ENCODE results near the gene IDH3B.

The IDH3B gene

GRCh38 chr20:2672446-2672845, 8.4 kb upstream of the IDH3B start:
- no peaks in the 10 kb centered on the region for H3K36me3 ChIP-seq (ENCODE audit: insufficient read depth, low read depth, low read length)
- H3K4me1 ChIP-seq (ENCODE audit: insufficient read depth, low read length), result no peaks in the 10 kb centered on the region
- H3K27ac ChIP-seq (ENCODE audit: low read length), result no peak overlapping the region
- no peak overlapping the region for H3K4me3 ChIP-seq (ENCODE audit: low read length)
- H3K9ac ChIP-seq (ENCODE audit: low read depth, low read length), result no peak overlapping the region
- peaks cover 21% of the 10 kb centered on the region for H3K27me3 ChIP-seq (ENCODE audit: insufficient read depth, low read length)
- H3K9me3 ChIP-seq (ENCODE audit: insufficient read depth, low read depth, low read length), result no peaks in the 10 kb centered on the region

GRCh38 chr20:2671977-2672376, 8.0 kb upstream of the IDH3B start:
- Histone ChIP-seq H3K36me3 (ENCODE audit: insufficient read depth, low read depth, low read length) (no peaks in the 10 kb centered on the region), H3K27ac (ENCODE audit: low read length) (no peak overlapping the region), H3K4me3 (ENCODE audit: low read length) (no peak overlapping the region)

GRCh38 chr20:2663364-2663886, 591 bp downstream of the IDH3B start:
- peaks cover 5% of the 10 kb centered on the region; the same call in 1 of the 2 replicates for H3K4me1 ChIP-seq (ENCODE audit: insufficient read depth, low read length)
- peak overlapping the region; percentile 90 for H3K9ac ChIP-seq (ENCODE audit: low read depth, low read length)
- H3K27me3 ChIP-seq (ENCODE audit: insufficient read depth, low read length), result peaks cover 16% of the 10 kb centered on the region
- H3K36me3 ChIP-seq (ENCODE audit: insufficient read depth, low read depth, low read length), result peaks cover 39% of the 10 kb centered on the region
- peak overlapping the region; percentile 97 for H3K27ac ChIP-seq (ENCODE audit: low read length)
- H3K9me3 ChIP-seq (ENCODE audit: insufficient read depth, low read depth, low read length), result no peaks in the 10 kb centered on the region
- peak overlapping the region; percentile 98 for H3K4me3 ChIP-seq (ENCODE audit: low read length)

More at GRCh38 chr20:2671977-2672376, 8.0 kb upstream of the IDH3B start:
- H3K4me1 ChIP-seq (ENCODE audit: insufficient read depth, low read length), result no peaks in the 10 kb centered on the region
- H3K9me3 ChIP-seq (ENCODE audit: insufficient read depth, low read depth, low read length), result no peaks in the 10 kb centered on the region
- H3K27me3 ChIP-seq (ENCODE audit: insufficient read depth, low read length), result peaks cover 17% of the 10 kb centered on the region
- no peak overlapping the region for H3K9ac ChIP-seq (ENCODE audit: low read depth, low read length)

GRCh38 chr20:2659547-2659946, 4.5 kb downstream of the IDH3B start:
- Histone ChIP-seq H3K36me3 (ENCODE audit: insufficient read depth, low read depth, low read length) (peaks cover 77% of the 10 kb centered on the region), H3K4me1 (ENCODE audit: insufficient read depth, low read length) (peaks cover 3% of the 10 kb centered on the region; the same call in 1 of the 2 replicates), H3K9ac (ENCODE audit: low read depth, low read length) (no peak overlapping the region), H3K4me3 (ENCODE audit: low read length) (no peak overlapping the region), H3K27me3 (ENCODE audit: insufficient read depth, low read length) (no peaks in the 10 kb centered on the region), H3K27ac (ENCODE audit: low read length) (no peak overlapping the region), H3K9me3 (ENCODE audit: insufficient read depth, low read depth, low read length) (no peaks in the 10 kb centered on the region)

GRCh38 chr20:2658414-2659354, 5.3 kb downstream of the IDH3B start:
- no peak overlapping the region for H3K4me3 ChIP-seq (ENCODE audit: low read length)
- peaks cover 86% of the 10 kb centered on the region for H3K36me3 ChIP-seq (ENCODE audit: insufficient read depth, low read depth, low read length)
- H3K27me3 ChIP-seq (ENCODE audit: insufficient read depth, low read length), result no peaks in the 10 kb centered on the region
- no peaks in the 10 kb centered on the region for H3K9me3 ChIP-seq (ENCODE audit: insufficient read depth, low read depth, low read length)
- H3K27ac ChIP-seq (ENCODE audit: low read length), result no peak overlapping the region
- no peak overlapping the region for H3K9ac ChIP-seq (ENCODE audit: low read depth, low read length)
- H3K4me1 ChIP-seq (ENCODE audit: insufficient read depth, low read length), result peaks cover 6% of the 10 kb centered on the region; the same call in 1 of the 2 replicates

GRCh38 chr20:2657674-2658073, 6.3 kb downstream of the IDH3B start:
- no peak overlapping the region for H3K4me3 ChIP-seq (ENCODE audit: low read length)
- peaks cover 94% of the 10 kb centered on the region for H3K36me3 ChIP-seq (ENCODE audit: insufficient read depth, low read depth, low read length)
- no peaks in the 10 kb centered on the region for H3K27me3 ChIP-seq (ENCODE audit: insufficient read depth, low read length)
- H3K4me1 ChIP-seq (ENCODE audit: insufficient read depth, low read length), result peaks cover 6% of the 10 kb centered on the region; the same call in 1 of the 2 replicates
- no peak overlapping the region for H3K27ac ChIP-seq (ENCODE audit: low read length)
- H3K9ac ChIP-seq (ENCODE audit: low read depth, low read length), result no peak overlapping the region
- H3K9me3 ChIP-seq (ENCODE audit: insufficient read depth, low read depth, low read length), result no peaks in the 10 kb centered on the region

- Histone ChIP-seq H3K4me1 (ENCODE audit: insufficient read depth, low read length) (peaks cover 6% of the 10 kb centered on the region; the same call in 1 of the 2 replicates), H3K27me3 (ENCODE audit: insufficient read depth, low read length) (no peaks in the 10 kb centered on the region), H3K4me3 (ENCODE audit: low read length) (no peak overlapping the region), H3K9me3 (ENCODE audit: insufficient read depth, low read depth, low read length) (no peaks in the 10 kb centered on the region), H3K27ac (ENCODE audit: low read length) (no peak overlapping the region), H3K9ac (ENCODE audit: low read depth, low read length) (no peak overlapping the region), H3K36me3 (ENCODE audit: insufficient read depth, low read depth, low read length) (peaks cover 91% of the 10 kb centered on the region)
Measured at GRCh38 chr20:2657241-2657640, 6.8 kb downstream of the IDH3B start.

GRCh38 chr20:2656471-2657117, 7.4 kb downstream of the IDH3B start:
- Histone ChIP-seq H3K27ac (ENCODE audit: low read length) (no peak overlapping the region), H3K27me3 (ENCODE audit: insufficient read depth, low read length) (no peaks in the 10 kb centered on the region), H3K9ac (ENCODE audit: low read depth, low read length) (no peak overlapping the region), H3K9me3 (ENCODE audit: insufficient read depth, low read depth, low read length) (no peaks in the 10 kb centered on the region), H3K36me3 (ENCODE audit: insufficient read depth, low read depth, low read length) (peaks cover 85% of the 10 kb centered on the region), H3K4me3 (ENCODE audit: low read length) (no peak overlapping the region), H3K4me1 (ENCODE audit: insufficient read depth, low read length) (peaks cover 6% of the 10 kb centered on the region; the same call in 1 of the 2 replicates)

- no peak overlapping the region for H3K9ac ChIP-seq (ENCODE audit: low read depth, low read length)
- H3K27me3 ChIP-seq (ENCODE audit: insufficient read depth, low read length), result no peaks in the 10 kb centered on the region
- H3K27ac ChIP-seq (ENCODE audit: low read length), result no peak overlapping the region
- no peaks in the 10 kb centered on the region for H3K9me3 ChIP-seq (ENCODE audit: insufficient read depth, low read depth, low read length)
- H3K4me1 ChIP-seq (ENCODE audit: insufficient read depth, low read length), result peaks cover 9% of the 10 kb centered on the region; the same call in 1 of the 2 replicates
- peak overlapping the region; percentile 97; the same call in 1 of the 2 replicates for H3K4me3 ChIP-seq (ENCODE audit: low read length)
- peaks cover 76% of the 10 kb centered on the region for H3K36me3 ChIP-seq (ENCODE audit: insufficient read depth, low read depth, low read length)
Measured at GRCh38 chr20:2655331-2656116, 8.5 kb downstream of the IDH3B start.

GRCh38 chr20:2654831-2655230, 9.2 kb downstream of the IDH3B start:
- H3K27ac ChIP-seq (ENCODE audit: low read length), result no peak overlapping the region
- no peaks in the 10 kb centered on the region for H3K9me3 ChIP-seq (ENCODE audit: insufficient read depth, low read depth, low read length)
- no peaks in the 10 kb centered on the region for H3K27me3 ChIP-seq (ENCODE audit: insufficient read depth, low read length)
- peaks cover 9% of the 10 kb centered on the region; the same call in 1 of the 2 replicates for H3K4me1 ChIP-seq (ENCODE audit: insufficient read depth, low read length)
- peak overlapping the region; percentile 98; the same call in 1 of the 2 replicates for H3K9ac ChIP-seq (ENCODE audit: low read depth, low read length)
- H3K36me3 ChIP-seq (ENCODE audit: insufficient read depth, low read depth, low read length), result peaks cover 69% of the 10 kb centered on the region
- peak overlapping the region; percentile 97; the same call in 1 of the 2 replicates for H3K4me3 ChIP-seq (ENCODE audit: low read length)

- H3K36me3 ChIP-seq (ENCODE audit: insufficient read depth, low read depth, low read length), result peaks cover 65% of the 10 kb centered on the region
- no peaks in the 10 kb centered on the region for H3K9me3 ChIP-seq (ENCODE audit: insufficient read depth, low read depth, low read length)
- peaks cover 9% of the 10 kb centered on the region; the same call in 1 of the 2 replicates for H3K4me1 ChIP-seq (ENCODE audit: insufficient read depth, low read length)
- peak overlapping the region; percentile 97 for H3K4me3 ChIP-seq (ENCODE audit: low read length)
- H3K27me3 ChIP-seq (ENCODE audit: insufficient read depth, low read length), result no peaks in the 10 kb centered on the region
- no peak overlapping the region for H3K27ac ChIP-seq (ENCODE audit: low read length)
- H3K9ac ChIP-seq (ENCODE audit: low read depth, low read length), result peak overlapping the region; percentile 98; the same call in 1 of the 2 replicates
Measured at GRCh38 chr20:2654384-2654822, 9.6 kb downstream of the IDH3B start.
